HG03457 (cell line): ENCODE measurements around the gene GPR161.

ENCODE experiments used
- ATAC-seq: cut with Tn5 transposase; IDR thresholded peaks from one replicate; pipeline ENCODE4 v1.9.1; 2021; ENCODE audit warnings: moderate number of reproducible peaks; ENCODE audit not compliant: unreplicated experiment

Gene GPR161

DNA sequence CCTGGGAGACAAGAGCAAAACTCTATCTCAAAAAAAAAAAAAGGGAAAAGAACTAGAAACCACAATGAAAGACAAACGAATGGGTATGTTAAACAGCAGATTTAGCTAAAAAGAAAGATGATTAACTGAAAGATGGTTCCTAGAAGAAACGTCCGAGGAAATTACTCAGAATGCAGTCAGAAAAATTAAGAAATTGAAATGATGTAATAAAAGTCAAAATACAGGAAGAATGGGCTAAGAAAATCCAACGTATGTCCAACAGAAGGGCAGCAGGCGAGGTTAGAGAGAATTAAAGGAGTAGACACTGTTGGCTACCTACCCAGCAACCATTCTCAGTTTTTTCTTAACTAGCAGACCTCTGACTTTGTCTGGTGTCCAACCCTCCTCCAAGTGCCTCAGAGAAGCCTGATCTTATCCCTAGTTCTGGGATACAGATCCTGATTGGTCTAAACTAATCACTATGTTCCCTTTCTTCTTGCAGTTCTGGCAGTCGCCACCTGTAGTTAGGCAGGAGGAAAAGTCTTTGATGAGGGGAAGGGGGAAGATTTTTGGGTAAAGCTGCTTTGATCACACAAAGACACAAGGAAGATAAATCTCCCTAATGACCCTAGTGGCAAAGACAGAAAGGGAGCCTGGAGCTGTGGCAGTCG is 25.7 kb downstream of the GPR161 start:
- ATAC-seq = no peak

DNA sequence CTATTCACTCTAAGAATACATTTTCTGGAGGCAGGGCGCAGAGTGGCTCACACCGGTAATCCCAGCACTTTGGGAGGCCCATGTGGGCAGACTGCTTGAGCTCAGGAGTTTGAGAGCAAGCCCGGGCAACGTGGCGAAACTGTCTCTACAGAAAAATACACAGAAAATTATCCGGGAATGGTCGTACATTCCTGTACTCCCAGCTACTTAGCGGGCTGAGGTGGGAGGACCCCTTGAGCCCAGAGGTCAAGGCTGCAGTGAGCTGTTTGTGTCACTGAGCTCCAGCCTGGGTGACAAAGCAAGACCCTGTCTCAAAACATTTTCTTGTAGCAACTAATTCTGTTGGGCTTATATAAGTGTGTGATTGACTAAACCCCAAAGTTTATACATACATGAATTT is 30.5 kb downstream of the GPR161 start:
- no peak for ATAC-seq

DNA sequence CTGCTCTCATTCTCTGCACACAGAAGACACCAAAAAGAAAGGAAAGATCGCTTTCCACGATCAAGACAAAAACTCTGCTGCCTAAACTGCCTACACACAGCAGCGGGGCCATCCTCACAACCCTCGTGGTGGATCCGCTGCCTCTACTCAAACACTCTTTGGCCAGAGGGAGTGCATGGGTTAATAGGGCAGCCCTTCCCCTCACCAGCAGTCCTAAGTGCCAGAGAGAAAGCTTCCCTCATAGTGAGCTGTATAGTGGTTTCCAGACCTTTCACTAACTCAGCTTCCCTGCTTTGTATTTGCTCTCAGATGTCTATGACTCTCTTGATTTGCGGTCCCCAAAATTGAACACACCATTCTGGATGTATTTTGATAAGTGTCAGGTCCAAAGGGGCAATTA is 30.9 kb downstream of the GPR161 start:
- ATAC-seq = no peak

DNA sequence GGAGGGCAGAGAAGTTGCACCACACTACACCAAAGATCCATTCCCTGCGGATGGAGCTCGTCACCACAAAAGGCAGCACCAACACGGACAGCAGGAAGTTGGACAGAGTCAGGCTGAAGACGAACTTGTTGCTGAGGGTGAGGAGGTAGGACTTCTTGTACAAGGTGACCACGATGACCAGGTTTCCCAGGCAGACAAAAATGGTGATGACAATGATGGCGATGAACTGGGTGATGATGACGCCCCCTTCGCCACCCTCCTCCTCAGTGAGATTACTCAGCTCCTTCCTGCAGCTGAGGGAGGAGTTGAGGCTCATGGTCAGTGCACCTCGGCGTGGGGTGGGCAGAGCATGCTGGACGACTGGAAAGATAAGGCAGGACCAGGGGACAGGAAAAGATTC is 32.2 kb downstream of the GPR161 start:
- no peak for ATAC-seq

DNA sequence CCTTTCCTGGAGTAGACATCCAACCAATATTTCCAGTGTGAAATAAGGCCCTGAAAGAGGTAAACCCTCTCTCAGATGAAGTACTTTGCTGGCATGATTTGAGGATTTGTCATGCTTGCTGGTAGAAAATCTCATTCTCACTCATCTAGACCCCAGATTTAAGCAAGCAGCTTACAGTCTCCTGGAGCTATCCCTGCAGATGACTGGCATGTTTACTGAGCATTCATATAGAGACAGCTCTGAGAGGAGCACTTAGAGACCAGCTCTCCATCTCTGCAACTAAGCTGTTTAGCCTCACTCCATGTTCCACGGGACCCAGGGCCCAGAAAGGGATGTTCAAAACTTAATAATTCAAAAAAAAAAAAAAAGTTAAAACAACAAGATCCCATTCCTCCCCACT is 34.2 kb downstream of the GPR161 start:
- no peak for ATAC-seq

DNA sequence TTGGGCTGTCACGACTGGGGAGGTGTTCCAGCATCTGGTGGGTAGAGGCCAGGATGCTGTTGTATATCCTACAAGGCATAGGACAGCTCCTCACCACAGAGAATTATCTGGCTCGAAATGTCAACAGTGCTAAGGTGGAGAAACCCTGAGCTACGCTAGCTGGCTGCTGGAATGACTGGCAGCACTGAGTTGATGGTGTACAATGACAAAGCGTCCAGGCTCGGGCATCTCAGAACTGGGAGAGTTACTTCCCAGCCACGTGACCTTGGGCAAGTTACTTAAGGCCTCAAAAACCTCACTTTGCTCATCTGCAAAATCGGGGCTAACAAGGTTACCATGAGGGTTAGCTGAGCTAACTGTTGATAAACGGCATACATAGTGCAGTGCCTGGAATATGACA is 35.4 kb downstream of the GPR161 start:
- no peak for ATAC-seq

DNA sequence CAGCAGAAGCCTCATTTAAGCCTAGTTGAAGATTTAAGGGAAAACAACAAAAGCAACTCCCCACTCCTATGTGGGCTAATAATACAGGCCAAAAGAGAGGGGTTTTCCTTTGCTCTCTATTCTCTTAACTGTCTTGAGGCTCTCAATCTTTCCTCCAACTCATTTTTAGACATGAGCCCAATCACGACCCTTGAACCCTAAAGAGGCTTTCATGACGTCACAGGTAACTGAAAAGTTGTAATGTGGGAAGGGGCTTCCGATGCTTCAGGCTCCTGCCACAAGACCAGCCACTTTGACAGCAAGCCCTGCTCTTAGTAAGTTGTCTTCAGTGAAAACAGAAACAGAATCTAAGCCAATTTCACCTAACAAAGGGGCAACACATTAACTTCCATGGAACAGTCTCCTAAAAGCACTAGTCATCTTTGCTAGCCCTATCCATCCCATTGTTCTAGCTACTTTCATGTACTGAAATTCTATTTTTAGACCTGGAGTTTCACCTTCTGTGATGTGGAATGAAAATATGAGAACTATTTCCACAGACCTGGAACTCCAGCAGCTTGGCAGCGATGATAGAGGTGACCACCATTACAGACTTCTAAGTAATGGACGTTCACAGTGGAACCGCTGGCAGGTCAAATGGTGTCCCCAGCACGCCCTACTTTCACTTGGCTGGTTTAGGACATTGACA is 36.3 kb downstream of the GPR161 start:
- no peak for ATAC-seq

DNA sequence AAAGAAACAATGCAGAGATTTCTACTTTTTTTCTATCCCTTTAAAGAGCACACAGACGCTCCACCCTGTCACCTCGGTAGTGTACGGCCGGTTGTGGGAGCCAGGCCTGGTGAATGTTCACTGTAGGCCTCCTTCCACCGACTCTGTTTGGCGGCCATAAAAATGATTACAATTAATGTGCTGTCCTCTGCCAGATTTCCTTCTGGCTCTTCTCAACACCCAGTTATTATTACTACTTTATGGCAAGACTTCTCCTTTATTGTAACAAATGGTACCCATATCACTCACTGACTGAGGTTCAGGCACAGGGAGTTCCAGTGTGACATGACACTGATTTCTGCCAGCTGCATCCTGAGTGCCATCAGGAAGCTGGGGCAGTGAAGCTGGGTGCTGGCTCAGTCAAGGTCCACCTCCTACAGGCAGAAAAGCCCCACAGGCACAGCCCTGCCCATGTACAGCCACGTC is 37.4 kb downstream of the GPR161 start:
- ATAC-seq = no peak

DNA sequence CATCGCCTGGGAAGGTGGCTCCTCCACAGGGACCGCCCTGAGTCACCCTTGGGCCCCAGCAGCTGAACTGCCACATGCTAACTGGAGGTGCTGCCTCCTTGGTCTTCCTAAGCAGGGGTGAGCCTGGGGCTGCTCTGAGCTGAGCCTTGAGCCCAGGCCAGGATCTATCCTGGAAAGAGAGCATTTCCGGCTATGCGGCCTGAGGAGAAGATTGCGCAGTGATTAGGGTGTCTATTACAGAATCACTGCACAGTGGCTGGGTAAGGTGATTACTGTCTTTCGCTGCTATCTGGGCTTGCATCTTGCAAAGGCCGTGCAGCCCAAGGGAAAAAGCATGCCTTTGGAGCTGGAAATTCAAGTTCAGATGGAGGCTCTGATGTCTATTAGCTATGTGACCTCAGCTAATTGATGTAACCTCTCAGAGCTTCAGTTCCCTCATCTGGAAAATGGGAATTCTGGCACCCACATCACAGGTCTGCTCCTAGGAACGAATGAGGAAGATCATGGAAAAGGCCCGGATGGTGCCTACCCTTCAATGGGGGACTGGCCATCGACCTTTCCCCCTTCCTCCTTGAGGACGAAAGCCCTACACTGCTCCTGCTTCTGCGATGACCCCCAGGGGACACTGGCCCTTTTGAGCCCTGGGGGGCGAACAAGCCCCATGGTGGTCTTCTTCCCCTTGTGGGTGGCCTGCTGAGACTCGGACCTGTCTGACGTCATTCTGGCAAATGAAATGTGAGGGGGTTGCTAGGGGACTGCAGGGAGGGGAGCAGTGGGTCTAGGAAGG is 38.0 kb downstream of the GPR161 start:
- ATAC-seq = no peak

DNA sequence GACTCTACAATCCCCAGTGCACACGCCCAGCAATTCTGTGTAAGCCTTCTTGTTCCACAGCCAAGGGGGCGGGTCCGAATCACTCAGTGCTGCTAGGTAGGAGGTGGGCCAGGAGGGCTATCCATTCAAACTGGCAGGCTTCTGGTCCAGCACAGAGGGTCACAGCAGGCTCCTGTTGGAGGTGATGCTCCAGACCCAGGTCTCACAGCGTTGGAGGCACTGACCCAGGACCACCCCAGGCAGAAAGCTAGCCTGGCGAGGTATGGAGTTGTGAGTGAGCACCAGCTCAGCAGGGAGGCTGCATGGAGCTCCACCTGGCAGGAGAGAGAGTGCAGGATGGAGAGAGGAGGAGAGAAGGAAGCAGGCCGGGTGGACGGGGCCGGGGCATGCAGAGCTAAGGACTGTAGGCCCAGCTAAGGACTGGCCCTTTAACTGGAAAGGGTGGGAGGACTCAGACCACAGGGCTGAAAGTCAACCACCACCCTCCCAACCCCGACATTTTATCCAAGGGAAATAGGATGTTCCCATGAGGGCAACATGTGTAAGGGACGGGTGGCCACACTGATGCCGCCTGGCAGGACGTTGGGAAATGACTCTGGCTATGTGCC is 38.7 kb downstream of the GPR161 start:
- no peak for ATAC-seq

DNA sequence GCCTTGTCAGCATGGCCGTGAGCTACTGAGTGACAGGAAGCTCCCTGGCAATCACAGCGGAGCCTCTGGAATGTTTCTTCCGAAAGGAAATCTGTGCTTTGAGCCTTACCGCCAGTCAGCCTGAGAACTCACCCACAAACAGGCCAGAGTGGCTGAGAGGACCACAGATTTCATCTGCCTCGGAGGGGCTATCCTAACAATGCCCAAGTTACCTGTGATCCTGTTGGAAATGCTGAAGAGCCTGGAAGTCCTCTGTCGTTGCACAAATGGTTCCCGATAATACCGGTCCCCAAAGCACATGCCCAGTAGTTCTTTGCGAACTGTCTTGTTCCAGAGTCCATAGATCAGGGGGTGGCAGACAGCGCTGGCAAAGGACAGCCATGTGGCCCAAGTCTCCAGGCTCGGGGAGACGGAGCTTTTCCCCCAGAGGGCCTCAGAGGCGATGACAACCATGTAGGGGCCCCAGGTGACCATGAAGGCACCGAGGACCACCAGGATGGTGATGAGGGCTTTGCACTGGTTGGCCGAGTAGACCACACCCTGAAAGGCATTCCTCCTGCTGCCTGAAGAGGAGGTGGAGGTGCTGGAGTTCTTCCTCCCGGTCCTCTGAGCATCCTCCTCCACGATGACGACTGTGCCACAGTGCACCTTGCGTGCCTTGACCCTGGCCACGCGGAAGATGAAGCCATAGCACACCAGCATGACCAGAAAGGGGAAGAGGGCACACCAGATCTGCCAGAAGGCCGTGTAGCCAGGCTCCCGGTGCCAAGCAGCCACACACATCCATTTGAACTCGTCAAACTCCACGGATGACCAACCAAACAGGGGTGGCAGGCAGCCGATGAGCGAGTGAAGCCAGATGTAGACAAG is 40.2 kb downstream of the GPR161 start:
- no peak for ATAC-seq

DNA sequence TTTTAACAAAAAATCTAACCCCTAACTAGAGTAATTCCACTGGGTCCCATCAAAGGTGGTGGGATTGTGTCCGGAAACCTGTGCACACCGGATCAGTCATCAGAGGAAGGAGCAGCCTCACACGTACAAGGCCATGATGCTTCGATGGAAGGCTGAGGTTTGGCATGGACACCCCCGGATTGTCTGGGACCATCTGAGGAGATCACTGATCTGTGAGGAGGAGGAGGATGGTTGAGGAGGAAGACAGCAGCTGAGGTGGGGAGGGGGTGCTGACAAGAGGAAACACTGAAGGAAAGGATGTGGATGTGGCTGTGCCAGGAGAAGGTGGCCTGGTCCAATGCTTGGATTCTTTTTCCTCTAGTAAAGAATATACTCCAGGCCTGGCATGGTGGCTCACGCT is 41.3 kb downstream of the GPR161 start:
- ATAC-seq = no peak

DNA sequence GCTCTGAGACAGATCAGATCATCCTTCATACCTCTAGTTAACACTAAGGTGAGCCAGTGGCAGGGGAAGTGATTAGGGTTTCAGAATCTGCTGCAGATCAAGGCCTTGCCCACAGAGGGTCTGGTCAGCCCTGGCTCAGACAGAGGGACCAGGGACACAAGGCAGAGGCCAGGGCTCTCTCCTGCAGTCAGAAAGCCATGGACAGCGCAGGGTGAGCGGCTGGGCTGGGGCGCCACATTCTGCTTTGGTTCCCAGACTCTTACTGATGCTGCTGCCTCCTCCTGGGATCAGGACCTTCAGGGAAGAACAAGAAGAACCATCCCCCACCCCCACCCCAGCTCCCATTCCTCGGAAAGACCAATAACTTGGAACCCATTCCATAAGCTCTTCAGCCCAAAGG is 43.1 kb downstream of the GPR161 start:
- no peak for ATAC-seq

DNA sequence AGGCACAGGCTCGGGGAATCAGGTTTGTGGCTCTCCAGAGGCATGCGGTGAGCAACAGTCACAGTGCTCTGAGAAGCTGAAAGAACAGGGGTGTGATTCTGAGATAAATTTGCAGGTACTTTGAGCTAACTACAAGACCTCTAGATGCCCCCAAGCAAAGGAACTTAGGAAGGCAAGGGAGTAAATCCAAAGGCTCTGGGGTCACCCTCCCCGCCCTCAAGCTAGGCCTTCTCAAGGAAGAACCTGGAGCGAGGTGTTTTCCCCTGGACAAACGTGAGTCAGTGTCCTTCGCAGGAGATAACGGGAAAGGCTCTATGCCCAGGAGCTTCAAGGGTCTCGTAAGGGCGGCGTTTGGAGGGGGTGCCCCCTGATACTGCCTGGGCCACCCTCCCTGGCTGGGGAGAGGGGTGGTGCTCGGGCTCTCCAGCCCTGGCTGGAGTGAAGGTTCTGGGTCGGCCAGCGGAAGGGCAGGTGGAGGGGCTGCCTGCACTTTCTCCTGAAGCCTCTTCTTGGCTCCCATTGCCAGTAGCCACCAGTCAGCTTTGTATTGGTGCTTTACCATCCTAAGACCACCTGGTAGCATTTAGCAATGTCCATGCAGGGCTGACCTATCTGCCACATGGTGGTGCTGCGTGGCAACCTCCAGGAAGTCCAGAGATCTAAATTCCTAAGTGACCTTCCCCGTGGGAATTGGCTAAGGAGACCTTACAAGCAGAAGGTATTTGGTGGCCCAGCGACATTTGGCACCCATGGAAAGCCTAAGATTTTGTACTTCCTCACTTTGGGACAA is 44.0 kb downstream of the GPR161 start:
- ATAC-seq = no peak

DNA sequence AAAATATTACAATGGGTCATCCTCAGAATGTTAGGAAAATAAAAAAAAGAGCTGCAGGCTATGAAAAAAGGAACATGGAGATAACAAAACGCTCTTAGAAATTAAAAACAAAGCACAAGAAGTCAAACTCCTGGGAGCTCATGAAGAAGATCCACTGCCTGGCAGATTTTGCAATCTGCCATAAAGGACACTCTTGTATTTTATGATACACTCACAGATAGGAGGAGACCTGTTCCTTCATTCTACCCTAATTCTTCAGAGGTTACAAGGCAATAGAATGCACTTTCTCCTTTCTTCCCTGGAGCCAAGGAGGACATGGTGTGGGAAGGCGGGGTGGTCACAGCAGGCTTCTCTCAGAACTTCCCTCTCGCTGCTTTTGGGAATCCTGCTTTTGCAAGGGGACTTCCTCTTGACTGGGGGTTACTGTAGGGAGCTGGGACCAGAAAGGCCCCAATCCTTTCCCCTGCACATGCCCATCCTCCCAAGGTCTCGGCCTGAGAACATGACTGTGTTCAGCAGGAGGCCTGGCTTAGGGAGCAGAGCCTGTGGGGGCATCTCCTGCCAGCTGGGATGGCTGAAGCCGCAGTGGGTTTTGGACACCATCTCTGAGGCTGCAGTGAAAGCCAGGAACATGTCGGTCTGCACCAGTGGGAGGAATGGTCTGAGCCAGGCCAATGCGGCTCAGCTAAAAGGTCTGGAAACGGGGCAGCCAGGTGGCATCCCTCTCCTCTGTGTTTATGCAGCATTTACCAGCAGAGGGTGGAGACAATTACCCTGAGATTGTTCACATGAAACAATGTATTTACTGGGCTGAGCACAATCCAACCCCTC is 44.8 kb downstream of the GPR161 start:
- ATAC-seq = no peak

DNA sequence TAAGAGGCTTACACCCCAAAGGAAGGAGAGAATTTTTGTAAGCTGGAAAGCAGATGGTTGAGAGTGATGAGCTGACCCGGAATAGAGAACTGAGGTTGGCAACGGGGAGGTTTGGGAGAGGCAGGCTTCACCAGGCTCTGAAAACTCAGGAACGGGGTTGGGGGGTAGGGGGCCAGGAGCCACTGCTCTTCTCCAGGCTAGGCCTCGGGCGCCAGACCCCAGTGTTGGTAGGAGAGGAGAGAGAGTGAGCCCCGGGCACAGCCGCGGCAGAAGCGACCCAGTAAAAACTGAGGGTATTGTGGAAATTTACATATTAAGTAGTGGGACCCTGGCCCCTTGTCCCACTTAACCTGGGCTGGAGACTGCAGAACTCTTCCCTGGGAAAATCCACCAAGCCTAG is 45.7 kb downstream of the GPR161 start:
- no peak for ATAC-seq

DNA sequence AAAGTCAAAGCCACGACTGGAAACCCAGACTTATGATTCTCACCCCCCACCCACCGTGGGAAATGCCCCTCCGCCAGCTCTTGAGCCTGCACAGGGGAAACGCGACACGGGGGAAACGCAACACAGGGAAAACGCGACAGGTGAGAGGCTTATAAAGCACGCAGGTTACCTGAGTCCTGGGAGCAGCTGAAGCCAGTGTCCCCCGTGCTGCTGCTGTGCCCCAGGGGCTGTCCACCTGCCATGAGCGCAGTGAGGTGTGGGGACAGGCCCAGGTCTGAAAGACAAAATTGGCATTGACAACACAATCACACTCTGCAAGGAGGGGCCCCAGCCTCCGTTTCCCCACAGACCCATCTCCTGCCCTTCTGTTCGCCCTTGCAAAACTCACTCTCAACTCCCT is 46.3 kb downstream of the GPR161 start:
- no peak for ATAC-seq

DNA sequence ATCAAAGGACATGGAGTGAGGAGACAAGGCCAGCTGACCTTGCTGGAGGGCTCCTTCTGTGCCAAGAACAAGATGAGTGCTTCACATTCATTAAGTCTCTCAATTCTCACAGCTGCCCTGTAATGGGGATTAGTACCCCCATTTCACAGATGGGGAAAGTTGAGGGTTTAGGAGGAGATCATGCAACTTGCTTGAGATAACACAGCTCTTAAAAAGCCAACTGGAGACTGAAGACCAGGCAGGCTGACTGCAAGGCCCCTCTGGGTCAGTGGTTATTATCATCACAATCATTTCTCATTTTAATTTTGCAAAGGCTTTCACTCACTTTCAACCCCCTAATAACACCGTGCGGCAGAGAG is 46.8 kb downstream of the GPR161 start:
- no peak for ATAC-seq

DNA sequence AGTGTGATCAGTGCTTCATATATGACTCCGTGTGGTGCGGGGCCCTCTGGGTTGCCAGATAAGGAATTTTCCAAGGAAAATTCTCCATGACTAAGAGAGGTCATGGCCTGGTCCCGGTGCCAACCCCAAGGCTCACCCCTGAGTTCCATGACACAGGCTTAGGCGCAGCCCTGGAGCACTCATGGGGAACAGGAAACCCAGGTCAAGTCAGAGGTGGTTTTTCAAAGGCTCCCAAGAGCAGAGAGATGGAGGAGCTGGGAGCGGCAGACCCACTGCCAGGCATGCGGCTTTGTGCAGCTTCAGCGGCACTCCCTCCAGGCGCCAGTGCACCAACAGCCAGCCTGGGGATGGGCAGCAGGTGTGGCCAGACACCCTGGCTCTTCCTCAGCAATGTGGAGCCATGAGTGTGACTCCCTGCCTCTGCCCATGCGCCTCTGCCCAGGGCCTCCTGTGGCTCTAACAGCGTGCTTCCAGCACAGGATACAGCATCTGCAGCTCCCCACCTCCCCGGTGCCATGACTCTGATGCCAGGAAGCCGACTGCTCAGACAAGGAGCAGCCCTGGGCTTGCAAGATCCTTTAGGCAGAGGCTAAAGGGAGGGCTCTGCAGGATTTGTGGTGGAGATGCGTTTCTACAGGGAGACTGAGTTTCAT is 47.3 kb downstream of the GPR161 start:
- ATAC-seq = no peak
